ENCODE measurements around the gene CLK1. TPM values are rescaled to one million over a fixed set of nuclear protein-coding genes. Genes with fewer than 3 reads are reported as not detected.

Gene CLK1
- total RNA-seq, 1 experiment from 2014 or later = 46.8 TPM

DNA sequence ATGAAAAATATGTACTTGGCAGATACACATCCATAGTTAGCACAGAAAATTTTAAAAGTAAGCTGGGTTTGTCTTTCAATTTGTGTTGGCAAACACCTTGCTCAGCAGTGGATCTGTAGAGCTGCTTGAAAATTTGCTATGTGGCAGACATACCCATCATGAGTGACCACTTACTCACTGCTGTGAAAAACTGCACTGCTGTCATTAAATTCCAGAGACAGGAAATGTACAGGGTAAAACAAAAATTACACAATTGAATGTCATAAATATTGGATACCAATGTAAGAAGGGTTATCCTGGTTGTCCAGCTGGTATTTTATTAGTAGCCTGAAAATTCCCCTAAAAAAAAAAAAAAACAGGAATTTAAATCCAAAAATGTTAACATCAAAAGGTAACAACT, 49.2 kb upstream of the CLK1 start:
- H2BK20ac ChIP-seq (ENCODE audit: low read depth, low read length, poor library complexity, severe bottlenecking) = no peak overlapping the region
- H3K4me2 ChIP-seq (ENCODE audit: insufficient read depth, insufficient read length, low read length) = no peak overlapping the region
- no peak overlapping the region for H2BK15ac ChIP-seq (ENCODE audit: low read depth, low read length)
- no peak overlapping the region for H3K9ac ChIP-seq (ENCODE audit: extremely low read depth, insufficient read length, low read length)
- H2BK120ac ChIP-seq (ENCODE audit: low read depth, low read length, poor library complexity, severe bottlenecking) = no peak overlapping the region
- no peak overlapping the region for H2AK5ac ChIP-seq (ENCODE audit: insufficient read length, low read length)
- no peak overlapping the region for H3K4me3 Mint-ChIP-seq
- H3K18ac ChIP-seq (ENCODE audit: insufficient read length, low read depth, low read length) = no peak overlapping the region
- DNase-seq = no peak
- no peaks in the 10 kb centered on the region for H3K27me3 ChIP-seq (ENCODE audit: insufficient read depth, low read length)
- H3K14ac ChIP-seq (ENCODE audit: insufficient read depth, low read length) = no peak overlapping the region
- H3K23me2 ChIP-seq (ENCODE audit: insufficient read length, low read depth, low read length, poor library complexity, severe bottlenecking) = no peaks in the 10 kb centered on the region
- H3K36me3 Mint-ChIP-seq (ENCODE audit: insufficient read depth in 1 of 3, low read depth in 3 of 3) = peaks cover 25 to 70% (median 63%) of the 10 kb centered on the region in 3 experiments; a peak in 6 of 7 replicates
- no peaks in the 10 kb centered on the region for H4K20me1 ChIP-seq (ENCODE audit: control insufficient read depth, insufficient read depth, insufficient read length)
- no peak overlapping the region for H2AFZ ChIP-seq (ENCODE audit: low read length)
- H3K79me1 ChIP-seq (ENCODE audit: insufficient read depth, low read depth, low read length, poor library complexity, severe bottlenecking) = no peaks in the 10 kb centered on the region
- H3K56ac ChIP-seq (ENCODE audit: insufficient read length, low read depth, low read length) = no peak overlapping the region
- no peak overlapping the region for H3K27ac ChIP-seq (ENCODE audit: insufficient read length, low read depth, low read length)
- no peaks in the 10 kb centered on the region for H3K4me1 ChIP-seq (ENCODE audit: insufficient read depth, low read length)
- H4K91ac ChIP-seq (ENCODE audit: insufficient read length, low read depth, low read length) = no peak overlapping the region
- H3K4me1 Mint-ChIP-seq = no peaks in the 10 kb centered on the region
- H3K27me3 Mint-ChIP-seq (ENCODE audit: low read depth) = no peaks in the 10 kb centered on the region
- no peaks in the 10 kb centered on the region for H3K9me3 ChIP-seq (ENCODE audit: control insufficient read depth, low read depth, low read length)
- no peak overlapping the region for H3K4ac ChIP-seq (ENCODE audit: low read depth, low read length)
- no peak overlapping the region for H3K27ac Mint-ChIP-seq
- no peak overlapping the region for H4K8ac ChIP-seq (replicated peaks; ENCODE audit: insufficient read length, low read depth, low read length)
- no peak overlapping the region for H3K23ac ChIP-seq (ENCODE audit: insufficient read length, low read depth, low read length)
- H3K9me3 Mint-ChIP-seq = no peaks in the 10 kb centered on the region
- H3K79me2 ChIP-seq (ENCODE audit: insufficient read depth, low read length) = no peaks in the 10 kb centered on the region
- H4K5ac ChIP-seq (ENCODE audit: insufficient read length, low read depth, low read length) = no peak overlapping the region
- H3T11ph ChIP-seq (ENCODE audit: low read length) = no peak overlapping the region
- H2BK5ac ChIP-seq (ENCODE audit: insufficient read length, low read length) = no peak overlapping the region
- H2BK12ac ChIP-seq (ENCODE audit: insufficient read length, low read depth, low read length) = no peak overlapping the region
- TF ChIP-seq, protein P1, sequence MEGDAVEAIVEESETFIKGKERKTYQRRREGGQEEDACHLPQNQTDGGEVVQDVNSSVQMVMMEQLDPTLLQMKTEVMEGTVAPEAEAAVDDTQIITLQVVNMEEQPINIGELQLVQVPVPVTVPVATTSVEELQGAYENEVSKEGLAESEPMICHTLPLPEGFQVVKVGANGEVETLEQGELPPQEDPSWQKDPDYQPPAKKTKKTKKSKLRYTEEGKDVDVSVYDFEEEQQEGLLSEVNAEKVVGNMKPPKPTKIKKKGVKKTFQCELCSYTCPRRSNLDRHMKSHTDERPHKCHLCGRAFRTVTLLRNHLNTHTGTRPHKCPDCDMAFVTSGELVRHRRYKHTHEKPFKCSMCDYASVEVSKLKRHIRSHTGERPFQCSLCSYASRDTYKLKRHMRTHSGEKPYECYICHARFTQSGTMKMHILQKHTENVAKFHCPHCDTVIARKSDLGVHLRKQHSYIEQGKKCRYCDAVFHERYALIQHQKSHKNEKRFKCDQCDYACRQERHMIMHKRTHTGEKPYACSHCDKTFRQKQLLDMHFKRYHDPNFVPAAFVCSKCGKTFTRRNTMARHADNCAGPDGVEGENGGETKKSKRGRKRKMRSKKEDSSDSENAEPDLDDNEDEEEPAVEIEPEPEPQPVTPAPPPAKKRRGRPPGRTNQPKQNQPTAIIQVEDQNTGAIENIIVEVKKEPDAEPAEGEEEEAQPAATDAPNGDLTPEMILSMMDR (conservative IDR thresholded peaks at IDR 0.05) = no peak

Data from H9 (cell line).